Breast epithelium (tissue), 4 donors: ENCODE data around the gene TBC1D9B. TPM values are rescaled to one million over a fixed set of nuclear protein-coding genes. Genes with fewer than 3 reads are reported as not detected.

ENCODE experiments used
- DNase-seq, 2 donors: peaks; one replicate each; pipeline ENCODE4 v3.0.0-alpha.2; 2019; ENCODE audit warnings: low spot score in 2 of 2
- H3K27ac ChIP-seq, 2 donors: fragments of 200-600 bp; sonication (generic) in 1 of 2; one replicate each; pipeline ENCODE4 v1.5.1; 2016 to 2019; ENCODE audit warnings: mild to moderate bottlenecking in 1 of 2
- H3K27me3 ChIP-seq, 2 donors: fragments of 200-600 bp; sonication (generic) in 1 of 2; one replicate each; pipeline versions ENCODE4 v1.5.1 to v1.6.0; 2017 to 2019; ENCODE audit warnings: control low read depth in 1 of 2, mild to moderate bottlenecking in 1 of 2
- H3K36me3 ChIP-seq: fragments of 200-600 bp; one replicate; pipeline ENCODE4 v1.5.1; 2019
- H3K4me1 ChIP-seq, 2 donors: fragments of 200-600 bp; sonication (generic); one replicate each; pipeline ENCODE4 v1.5.1; 2016 to 2019; ENCODE audit warnings: control low read depth in 1 of 2
- H3K4me3 ChIP-seq, 3 donors: fragments of 200-600 bp; sonication (generic); 1 replicate in 2 of 3; 2 replicates in 1 of 3; pipeline ENCODE4 v1.5.1; 2016 to 2019; ENCODE audit warnings: mild to moderate bottlenecking in 3 of 3, moderate library complexity in 2 of 3
- H3K9me3 ChIP-seq, 2 donors: fragments of 200-600 bp; sonication (generic) in 1 of 2; one replicate each; pipeline ENCODE4 v1.5.1; 2016 to 2019; ENCODE audit warnings: control low read depth in 1 of 2
- POLR2A ChIP-seq: fragments of 450-650 bp; IDR thresholded peaks from one replicate; pipeline ENCODE4 v1.6.1; 2016; ENCODE audit warnings: antibody characterized with exemption, mild to moderate bottlenecking, moderate library complexity
- POLR2AphosphoS5 ChIP-seq, 3 donors: sonication (generic); formaldehyde crosslinking; IDR thresholded peaks; one replicate each; pipeline ENCODE4 v1.6.1; 2017; ENCODE audit warnings: antibody characterized with exemption in 3 of 3
- intact Hi-C: fragments of 100-400 bp; cut with DNase I; formaldehyde crosslinking; loops from one replicate; pipeline ENCODE4 v1.15.1; 2023; ENCODE audit warnings: low total_unique reads
- total RNA-seq, 3 donors: library from RNA; depleted of rRNA; stranded (reverse); fragments of >200 nt; gene quantifications; one replicate each; pipeline ENCODE4 v1.1.0, GENCODE V29; 2016
- TF ChIP-seq, protein P1 (sequence below), 3 donors: fragments of 450-650 bp; IDR thresholded peaks; one replicate each; pipeline ENCODE4 v1.5.1; 2016 to 2017; ENCODE audit warnings: antibody characterized with exemption in 3 of 3, mild to moderate bottlenecking in 3 of 3, moderate library complexity in 3 of 3

TBC1D9B gene
- total RNA-seq, 3 donors from 2014 or later = 73.5 to 143 (median 105) TPM

DNA sequence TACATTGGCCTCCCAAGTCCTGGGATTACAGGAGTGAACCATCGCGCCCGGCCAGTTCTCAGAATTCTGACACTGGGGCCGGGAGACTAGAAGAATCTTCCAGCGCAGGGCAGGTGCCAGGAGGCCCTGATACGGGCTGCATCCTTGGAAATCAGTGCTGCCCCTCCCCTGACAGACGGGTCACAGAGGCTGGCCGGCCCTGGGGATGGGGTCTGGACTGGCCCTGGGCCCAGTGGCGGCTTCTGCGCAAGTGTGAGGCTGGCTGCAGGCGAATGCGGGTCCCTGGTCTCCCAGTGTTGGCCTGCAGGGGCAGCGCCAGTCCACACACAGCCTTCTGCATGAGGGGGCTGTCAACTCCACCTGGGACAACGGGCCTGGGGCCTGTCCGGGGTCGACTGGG is 831 bp upstream of the TBC1D9B start:
- no peaks in the 10 kb centered on the region for H3K4me1 ChIP-seq
- peak overlapping the region in 2 of 3 donors; percentile 61 to 83 for H3K4me3 ChIP-seq
- H3K36me3 ChIP-seq = no peaks in the 10 kb centered on the region
- no peaks in the 10 kb centered on the region for H3K9me3 ChIP-seq
- peak overlapping the region in 1 of 2 donors; percentile 89 for H3K27ac ChIP-seq
- TF ChIP-seq, protein P1, sequence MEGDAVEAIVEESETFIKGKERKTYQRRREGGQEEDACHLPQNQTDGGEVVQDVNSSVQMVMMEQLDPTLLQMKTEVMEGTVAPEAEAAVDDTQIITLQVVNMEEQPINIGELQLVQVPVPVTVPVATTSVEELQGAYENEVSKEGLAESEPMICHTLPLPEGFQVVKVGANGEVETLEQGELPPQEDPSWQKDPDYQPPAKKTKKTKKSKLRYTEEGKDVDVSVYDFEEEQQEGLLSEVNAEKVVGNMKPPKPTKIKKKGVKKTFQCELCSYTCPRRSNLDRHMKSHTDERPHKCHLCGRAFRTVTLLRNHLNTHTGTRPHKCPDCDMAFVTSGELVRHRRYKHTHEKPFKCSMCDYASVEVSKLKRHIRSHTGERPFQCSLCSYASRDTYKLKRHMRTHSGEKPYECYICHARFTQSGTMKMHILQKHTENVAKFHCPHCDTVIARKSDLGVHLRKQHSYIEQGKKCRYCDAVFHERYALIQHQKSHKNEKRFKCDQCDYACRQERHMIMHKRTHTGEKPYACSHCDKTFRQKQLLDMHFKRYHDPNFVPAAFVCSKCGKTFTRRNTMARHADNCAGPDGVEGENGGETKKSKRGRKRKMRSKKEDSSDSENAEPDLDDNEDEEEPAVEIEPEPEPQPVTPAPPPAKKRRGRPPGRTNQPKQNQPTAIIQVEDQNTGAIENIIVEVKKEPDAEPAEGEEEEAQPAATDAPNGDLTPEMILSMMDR (IDR thresholded peaks at IDR 0.05) = no peak
- no peaks in the 10 kb centered on the region for H3K27me3 ChIP-seq
- DNase-seq = no peak
- intact Hi-C loops = no loop called here

DNA sequence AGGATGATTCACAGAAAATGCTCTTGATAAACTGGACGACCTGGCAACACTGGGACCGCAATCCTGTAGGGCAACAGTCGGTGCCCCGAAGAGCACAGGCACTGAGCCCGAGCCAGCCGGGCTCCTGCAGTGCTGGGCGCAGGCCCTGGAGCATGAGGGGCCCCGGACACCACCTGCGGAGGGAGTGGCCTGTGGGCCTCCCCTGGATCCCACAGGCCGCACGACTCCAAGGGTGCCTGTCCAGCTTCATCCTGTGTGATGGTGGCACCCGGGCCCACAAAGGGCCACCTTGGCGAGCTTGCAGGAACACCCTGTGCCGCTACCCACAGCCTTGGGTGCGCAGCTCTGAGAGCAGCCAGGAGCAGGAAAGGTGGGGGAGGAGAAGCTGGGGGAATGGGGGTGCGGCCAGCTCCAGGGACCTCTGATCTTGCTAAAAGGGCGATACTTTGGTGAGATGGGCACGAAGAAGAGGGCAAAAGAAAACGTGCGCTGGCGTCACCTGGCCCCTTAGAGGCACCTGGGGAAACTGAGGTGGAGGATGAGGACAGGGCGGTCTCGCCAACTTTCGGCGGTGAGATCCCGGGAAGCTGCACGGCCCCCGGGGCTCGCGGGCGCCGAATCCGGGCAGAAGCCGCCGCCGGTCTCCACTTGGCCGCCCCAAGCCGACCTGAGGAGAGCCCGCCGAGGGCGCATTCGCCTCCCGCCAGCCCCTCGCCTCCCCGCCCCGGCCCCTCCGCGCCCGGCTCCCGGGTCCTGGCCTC is 722 bp downstream of the TBC1D9B start:
- TF ChIP-seq, protein P1 (IDR thresholded peaks at IDR 0.05) = no peak
- TF ChIP-seq POLR2A (no peak), POLR2AphosphoS5 (IDR thresholded peaks at IDR 0.05) (peak in 1 of 3 donors; percentile 5)
- Histone ChIP-seq H3K27ac (peak overlapping the region; percentile 68 to 89), H3K9me3 (no peaks in the 10 kb centered on the region), H3K36me3 (peaks cover 5% of the 10 kb centered on the region), H3K27me3 (no peaks in the 10 kb centered on the region), H3K4me3 (peak overlapping the region; percentile 61 to 83 (median 75)), H3K4me1 (no peaks in the 10 kb centered on the region)
- intact Hi-C loops = no loop called here
- no peak for DNase-seq

DNA sequence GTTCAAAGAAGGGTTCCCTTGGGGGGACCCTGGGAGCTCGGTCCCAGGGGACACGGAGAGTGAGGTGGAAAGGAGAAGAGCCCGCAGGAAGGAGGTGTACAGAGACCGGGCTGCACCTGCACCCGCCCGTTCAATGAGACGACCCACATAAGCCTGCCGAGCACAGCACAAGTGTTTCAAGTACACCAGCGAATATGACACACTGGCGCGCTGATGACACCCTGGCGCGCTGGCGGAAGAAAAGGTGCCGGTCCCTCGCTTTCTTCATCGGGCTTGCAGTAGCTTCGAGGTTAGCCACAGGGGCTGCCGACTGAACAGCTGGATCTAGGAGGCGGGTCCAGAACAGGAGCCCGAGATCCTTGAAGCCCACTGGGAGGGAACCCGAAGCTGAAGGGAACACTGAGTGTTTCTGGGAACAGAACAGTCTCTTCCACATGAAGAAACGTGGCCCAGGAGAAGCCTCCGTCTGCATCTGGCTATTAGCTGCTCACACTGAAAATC is 1.4 kb downstream of the TBC1D9B start:
- no peak for TF ChIP-seq POLR2A
- no peak for TF ChIP-seq POLR2AphosphoS5 (IDR thresholded peaks at IDR 0.05)
- TF ChIP-seq, protein P1 (IDR thresholded peaks at IDR 0.05) = no peak
- no peaks in the 10 kb centered on the region for H3K9me3 ChIP-seq
- no peaks in the 10 kb centered on the region for H3K27me3 ChIP-seq
- H3K27ac ChIP-seq = peak overlapping the region in 1 of 2 donors; percentile 89
- H3K4me1 ChIP-seq = no peaks in the 10 kb centered on the region
- no peak for DNase-seq
- H3K4me3 ChIP-seq = peak overlapping the region; percentile 61 to 83 (median 75)
- H3K36me3 ChIP-seq = peaks cover 5% of the 10 kb centered on the region
- intact Hi-C loops = no loop called here

DNA sequence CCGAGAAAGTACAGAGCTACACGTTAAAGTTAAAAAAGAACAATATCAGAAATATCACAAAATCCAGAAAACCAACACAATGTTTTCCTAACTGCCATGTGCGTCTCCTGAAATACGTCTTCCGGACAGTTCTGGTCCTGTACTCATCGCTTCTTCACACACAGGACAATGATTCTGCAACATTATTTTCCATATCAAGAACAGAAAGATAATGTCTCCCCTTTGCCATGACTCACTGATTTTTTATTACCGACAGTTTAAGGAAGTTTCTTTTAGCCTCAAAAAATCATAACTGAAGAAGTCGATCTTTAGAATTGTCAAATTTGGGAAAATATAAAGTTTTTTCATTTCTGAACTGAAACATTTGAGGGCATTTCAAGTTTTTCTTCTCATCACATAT is 2.5 kb downstream of the TBC1D9B start:
- no peak overlapping the region for H3K27ac ChIP-seq
- no peaks in the 10 kb centered on the region for H3K9me3 ChIP-seq
- no peak for DNase-seq
- intact Hi-C loops = no loop called here
- H3K27me3 ChIP-seq = no peaks in the 10 kb centered on the region
- TF ChIP-seq, protein P1 (IDR thresholded peaks at IDR 0.05) = no peak
- TF ChIP-seq POLR2AphosphoS5 (IDR thresholded peaks at IDR 0.05) (no peak), POLR2A (no peak)
- no peaks in the 10 kb centered on the region for H3K4me1 ChIP-seq
- no peak overlapping the region for H3K4me3 ChIP-seq
- H3K36me3 ChIP-seq = peaks cover 5% of the 10 kb centered on the region

DNA sequence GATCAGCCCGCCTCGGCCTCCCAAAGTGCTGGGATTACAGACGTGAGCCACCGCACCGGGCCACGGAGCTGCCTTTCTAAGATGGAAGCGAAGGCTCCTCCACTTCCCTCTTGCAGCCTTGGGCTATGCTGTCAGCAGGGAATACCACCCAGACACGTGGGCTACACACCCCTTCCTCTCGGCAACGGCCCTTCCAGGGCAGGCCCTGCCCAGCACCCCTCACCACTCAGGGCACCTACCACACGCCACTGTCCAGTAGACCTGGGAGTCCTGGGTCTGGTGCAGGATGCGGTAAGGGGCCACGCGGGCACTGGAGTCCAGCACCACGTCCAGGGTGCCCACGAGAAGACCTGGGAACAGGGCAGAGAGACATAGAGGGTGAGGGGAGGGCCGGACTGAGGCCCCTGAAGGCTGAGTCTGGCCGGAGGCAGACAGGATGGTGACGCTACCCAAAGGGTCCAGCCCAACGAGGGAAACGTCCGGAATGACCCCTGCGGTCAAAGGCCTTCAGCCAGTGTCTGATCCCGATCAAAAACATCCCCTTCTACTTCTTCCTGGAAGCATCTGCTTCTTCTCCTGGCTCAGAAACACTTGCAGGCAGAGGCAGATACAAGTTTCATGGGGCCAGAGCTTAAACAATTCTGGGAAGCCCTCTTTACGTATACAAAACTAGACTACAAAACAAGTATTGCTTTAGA is 3.1 kb downstream of the TBC1D9B start:
- TF ChIP-seq POLR2A = no peak
- TF ChIP-seq, protein P1 (IDR thresholded peaks at IDR 0.05) = no peak
- no peak for TF ChIP-seq POLR2AphosphoS5 (IDR thresholded peaks at IDR 0.05)
- H3K4me1 ChIP-seq = no peaks in the 10 kb centered on the region
- no peaks in the 10 kb centered on the region for H3K9me3 ChIP-seq
- no peaks in the 10 kb centered on the region for H3K27me3 ChIP-seq
- intact Hi-C loops = no loop called here
- H3K27ac ChIP-seq = no peak overlapping the region
- no peak overlapping the region for H3K4me3 ChIP-seq
- peaks cover 5% of the 10 kb centered on the region for H3K36me3 ChIP-seq
- no peak for DNase-seq
